ENCODE measurements around the gene SPINK9. TPM values are rescaled to one million over a fixed set of nuclear protein-coding genes. Genes with fewer than 3 reads are reported as not detected.

The SPINK9 gene
- polyA plus RNA-seq, 3 donors = not detected

Other genes starting within 250 kb of the SPINK9 start
- not detected for gene SPINK14, start 167.0 kb upstream of the SPINK9 start, polyA plus RNA-seq
- under 1 TPM in 1 of 3 donors, not detected in 2; 0.42 TPM for gene SPINK6, start 132.5 kb upstream of the SPINK9 start, polyA plus RNA-seq
- not detected for gene MARCOL, start 97.0 kb upstream of the SPINK9 start, polyA plus RNA-seq
- under 1 TPM in 1 of 3 donors, not detected in 2; 0.15 TPM for gene SPINK13, start 66.8 kb upstream of the SPINK9 start, polyA plus RNA-seq
- 1 to 10 TPM in 1 of 3 donors, not detected in 2; 2.0 TPM for gene SPINK7, start 23.1 kb upstream of the SPINK9 start, polyA plus RNA-seq
- gene FBXO38, start 48.4 kb downstream of the SPINK9 start, polyA plus RNA-seq = 10 to 100 TPM in 2 of 3 donors, 1 to 10 TPM in 1; 6.9 to 13.0 (median 12.4) TPM

Data from adipose tissue (tissue), 3 donors.